GM04504 (cell line): Measurements from ENCODE around the gene HELZ2.

Source experiments
- DNase-seq: peaks from one replicate; pipeline ENCODE4 v3.0.0-alpha.2; 2012; ENCODE audit warnings: low read depth

HELZ2 gene

DNA sequence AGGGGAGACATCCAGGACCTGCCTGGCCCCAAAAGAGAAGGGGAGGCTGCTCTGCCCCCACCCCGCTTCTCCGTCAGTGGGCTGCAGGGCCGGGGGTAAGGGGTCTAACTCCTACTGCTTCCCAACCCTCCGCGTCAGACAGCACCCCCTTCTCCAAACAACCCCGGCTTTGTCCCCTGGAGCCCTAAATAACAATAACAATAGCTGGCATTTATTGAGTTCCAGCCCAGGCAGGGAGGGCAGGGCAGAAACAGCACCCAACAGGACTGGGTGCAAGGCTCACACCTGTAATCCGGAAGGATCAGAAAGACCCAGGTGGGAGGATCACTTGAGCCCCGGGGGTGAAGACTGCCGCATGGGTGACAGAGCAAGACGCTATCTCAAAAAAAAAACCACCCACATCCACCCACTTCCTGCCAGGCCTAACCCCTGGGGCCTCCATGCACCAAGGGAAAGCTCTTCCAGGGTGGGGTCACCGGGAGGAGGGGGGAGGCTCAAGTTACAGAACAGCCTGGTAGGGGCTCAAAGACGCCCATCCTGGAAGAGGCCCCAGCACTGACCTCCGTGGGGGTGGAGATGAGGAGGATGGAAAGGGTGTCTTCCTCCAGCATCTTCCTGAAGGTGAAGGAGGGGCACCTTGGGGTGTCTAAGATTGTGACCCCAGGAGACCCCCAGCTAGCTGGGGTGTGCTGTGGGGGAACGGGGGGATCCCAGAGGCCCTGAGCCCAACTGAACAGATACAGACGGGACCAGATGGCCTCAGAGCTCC is 21.4 kb downstream of the HELZ2 start:
- no peak for DNase-seq

DNA sequence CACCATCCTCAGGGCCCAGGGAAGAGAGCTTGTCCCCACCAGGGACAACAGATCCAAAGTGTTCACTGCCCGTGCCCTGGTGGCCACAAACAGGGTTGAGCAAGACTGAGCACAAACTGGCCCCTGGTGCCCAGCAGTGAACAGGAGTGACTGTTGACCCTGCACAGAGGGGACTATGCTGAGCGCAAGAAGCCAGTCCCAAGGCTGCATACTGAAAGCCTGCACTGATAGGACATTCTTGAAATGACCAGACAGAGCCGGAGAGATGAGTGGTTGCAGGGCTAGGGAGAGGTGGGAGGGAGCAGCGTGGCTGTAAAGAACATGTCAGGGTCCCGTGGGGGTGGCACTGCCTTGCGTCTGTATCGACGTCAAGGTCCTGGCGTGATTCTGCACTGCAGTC is 23.0 kb downstream of the HELZ2 start:
- DNase-seq: no peak

DNA sequence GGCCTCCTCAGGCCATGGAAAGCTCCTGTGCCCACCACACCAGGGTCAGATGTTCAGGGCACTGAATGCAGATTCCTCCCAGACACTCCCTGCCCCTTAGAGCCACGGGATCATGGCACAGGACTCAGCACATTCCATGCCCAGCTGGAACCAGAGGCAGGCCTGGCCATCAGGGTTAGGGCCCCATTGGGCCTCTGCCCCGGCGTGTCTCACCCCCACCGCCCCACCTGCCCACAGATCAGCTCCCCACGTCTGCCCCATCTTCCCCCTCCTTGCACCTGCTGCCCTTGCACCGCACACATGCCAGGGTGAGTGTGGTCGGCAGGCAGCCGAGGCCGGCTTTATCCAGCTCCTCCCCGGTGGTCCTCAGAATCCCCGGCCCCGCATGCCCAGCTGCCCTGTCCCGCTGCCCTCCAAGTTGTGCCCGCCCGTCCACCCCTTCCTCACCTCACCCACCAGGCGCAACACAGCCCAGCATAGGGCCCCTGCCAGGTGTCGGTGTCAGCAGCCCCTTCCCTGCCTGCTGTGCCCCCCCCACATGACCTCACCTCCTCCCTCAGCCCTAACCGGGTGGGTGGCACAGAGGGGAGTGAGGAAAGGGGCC is 24.3 kb downstream of the HELZ2 start:
- DNase-seq: no peak

DNA sequence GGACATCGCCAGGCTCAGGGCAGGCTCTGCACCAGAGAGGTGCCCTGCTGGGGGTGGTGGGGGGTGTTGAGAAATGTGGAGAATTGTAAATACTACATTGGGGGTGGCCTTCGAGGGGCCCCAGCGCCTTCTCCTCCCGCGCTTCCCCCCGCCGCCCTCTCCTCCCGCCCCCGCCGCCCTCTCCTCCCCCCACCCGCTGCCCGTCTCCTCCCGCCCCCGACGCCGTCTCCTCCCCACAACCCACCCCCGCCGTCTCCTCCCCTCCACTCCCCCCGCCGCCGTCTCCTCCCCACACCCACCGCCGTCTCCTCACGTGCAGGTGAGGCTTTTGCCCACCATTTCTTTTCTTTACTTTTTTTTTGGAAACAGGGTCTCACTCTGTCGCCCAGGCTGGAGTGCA is 25.0 kb downstream of the HELZ2 start:
- no peak for DNase-seq

DNA sequence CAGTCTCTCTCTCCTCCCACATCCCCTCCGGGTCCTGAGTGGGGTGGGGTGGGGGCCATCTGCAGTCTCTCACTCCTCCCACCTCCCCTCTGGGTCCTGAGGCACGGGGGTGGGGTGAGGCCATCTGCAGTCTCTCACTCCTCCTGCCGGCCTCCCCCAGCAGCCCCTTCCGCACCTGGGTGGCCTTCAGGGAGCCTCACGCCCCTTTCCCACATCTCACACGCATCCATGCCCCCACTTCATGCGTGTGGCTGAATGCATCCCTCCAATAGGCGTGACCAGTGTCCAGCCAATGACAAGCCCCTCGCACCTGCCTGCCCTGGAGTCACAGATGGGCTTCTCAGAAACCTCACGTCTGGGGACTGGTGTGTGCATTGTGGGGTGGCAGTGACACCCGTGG is 25.5 kb downstream of the HELZ2 start:
- DNase-seq: no peak

DNA sequence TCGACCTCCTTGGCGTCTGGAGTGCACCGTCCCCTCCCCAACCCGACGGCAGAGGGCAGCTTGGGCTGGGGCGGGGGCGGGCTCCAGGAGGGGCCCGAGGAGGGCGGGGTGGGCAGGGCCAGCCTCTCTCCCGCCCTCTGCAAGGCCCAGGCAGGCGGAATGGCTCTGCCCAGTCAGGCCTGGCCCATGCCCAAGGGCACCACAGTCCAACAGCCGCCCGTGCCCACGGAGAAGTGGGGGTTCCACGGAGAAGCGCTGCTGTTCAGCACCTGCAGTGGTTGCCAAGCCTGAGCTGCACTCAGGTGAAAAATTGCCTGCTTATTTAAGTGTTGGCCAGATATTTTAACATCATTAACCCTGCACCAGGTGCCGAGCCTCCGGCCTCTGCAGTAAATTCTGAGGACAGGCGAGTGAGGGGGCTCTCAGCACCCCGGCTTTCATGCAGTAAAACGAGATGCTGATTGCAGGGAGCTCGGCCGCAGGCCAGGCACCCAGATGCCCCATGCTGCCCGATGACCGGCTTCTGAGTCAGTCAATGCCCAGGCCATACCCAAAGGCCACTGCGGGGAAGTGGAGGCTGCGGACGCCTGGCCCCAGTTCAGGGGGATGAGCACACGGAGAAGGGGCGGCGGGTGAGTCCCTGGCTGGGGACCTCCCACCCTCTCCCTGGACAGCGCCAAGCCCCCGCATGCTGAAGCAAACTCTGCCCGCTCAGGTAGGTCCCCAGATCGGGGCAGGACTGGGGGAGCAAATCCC is 26.1 kb downstream of the HELZ2 start, which contains the start of gene SRMS:
SRMS (minus strand) TSS at position 25 of the 756 bp plus-strand sequence. CDS start 286 bp downstream, outside the sequence.
- no peak for DNase-seq

DNA sequence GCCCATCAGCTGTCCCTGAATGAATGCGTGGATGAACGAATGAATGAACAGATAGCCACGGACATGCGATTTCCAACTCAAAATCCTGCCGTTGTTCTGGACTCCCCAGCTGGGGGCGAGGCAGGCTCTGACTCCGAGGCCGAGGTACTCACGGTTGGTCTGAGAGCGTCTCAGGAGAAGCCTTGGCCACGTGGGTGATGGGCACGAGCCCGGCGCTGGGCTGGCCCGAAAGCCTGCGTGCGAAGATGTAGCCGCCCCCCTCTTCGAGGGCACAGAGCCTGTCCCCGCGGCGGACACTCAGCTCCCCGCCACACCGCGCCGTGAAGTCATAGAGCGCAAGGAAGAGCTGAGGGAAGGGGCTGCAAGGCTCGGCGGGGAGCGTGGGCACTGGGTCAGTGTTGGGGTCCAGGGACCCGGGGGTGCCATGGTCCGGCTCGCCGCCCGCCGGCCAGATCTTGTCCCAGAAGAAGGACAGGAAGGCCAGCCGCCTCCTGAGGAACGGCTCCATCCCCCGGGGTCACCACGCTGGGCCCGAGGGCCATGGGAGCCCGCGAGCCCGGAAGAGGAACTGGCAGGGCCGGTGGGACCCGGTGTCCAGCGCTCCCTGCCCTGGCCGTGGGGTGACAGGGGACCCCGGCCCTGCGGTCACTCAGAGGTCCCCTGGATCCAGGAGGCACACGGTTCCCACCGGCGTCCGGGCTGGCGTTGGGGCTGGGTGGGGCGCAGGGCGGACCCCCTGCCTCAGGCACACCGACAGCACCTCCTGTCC is 26.9 kb downstream of the HELZ2 start:
- no peak for DNase-seq

DNA sequence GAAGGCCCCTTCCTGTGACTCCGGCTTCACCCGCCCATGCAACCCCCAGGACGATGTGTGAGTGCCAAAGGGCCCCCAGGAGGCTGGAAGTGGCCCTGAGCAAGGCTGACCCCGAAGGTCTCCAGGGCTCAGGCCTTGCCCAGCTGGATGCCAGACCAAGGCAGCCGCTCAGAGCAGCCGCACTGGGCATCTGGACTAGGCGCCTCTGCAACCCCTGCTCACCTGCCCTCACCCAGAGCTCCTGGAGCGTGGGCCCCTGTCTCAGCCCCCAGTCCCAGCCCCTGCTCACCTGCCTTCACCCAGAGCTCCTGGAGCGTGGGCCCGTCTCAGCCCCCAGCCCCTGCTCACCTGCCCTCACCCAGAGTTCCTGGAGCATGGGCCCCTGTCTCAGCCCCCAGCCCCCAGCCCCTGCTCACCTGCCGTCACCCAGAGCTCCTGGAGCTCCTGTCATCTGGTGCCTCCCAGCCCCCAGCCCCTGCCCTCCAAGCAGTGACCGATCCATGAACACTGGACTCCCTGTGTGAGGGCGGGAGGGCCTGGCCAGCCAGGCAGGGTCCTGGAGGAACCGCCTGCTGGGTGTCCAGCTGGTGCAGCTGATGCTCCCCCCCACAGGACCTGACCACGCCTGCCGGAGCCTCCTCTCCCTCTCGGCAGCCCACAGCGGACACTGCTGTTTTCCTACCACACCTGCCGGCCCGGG is 27.6 kb downstream of the HELZ2 start:
- no peak for DNase-seq

DNA sequence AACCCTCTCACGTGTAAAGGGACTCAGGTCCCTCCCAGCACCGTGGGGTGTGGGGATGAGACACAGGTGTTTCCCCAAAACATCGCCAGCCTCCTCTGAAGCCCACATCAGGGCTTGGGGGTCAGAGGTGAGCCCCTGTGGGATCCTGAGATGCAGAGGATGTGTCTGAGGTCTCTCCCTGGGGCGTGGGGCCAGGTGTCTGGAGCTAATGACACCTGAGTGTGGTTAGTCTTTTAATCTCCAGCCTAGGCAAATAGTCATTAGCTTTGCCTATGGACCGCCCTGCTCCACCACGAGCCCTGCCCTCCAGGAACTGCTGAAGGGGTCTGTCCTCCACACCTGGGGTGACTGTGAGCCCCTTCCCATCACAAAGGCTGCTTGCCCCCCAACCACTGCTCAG is 28.2 kb downstream of the HELZ2 start:
- DNase-seq: no peak

DNA sequence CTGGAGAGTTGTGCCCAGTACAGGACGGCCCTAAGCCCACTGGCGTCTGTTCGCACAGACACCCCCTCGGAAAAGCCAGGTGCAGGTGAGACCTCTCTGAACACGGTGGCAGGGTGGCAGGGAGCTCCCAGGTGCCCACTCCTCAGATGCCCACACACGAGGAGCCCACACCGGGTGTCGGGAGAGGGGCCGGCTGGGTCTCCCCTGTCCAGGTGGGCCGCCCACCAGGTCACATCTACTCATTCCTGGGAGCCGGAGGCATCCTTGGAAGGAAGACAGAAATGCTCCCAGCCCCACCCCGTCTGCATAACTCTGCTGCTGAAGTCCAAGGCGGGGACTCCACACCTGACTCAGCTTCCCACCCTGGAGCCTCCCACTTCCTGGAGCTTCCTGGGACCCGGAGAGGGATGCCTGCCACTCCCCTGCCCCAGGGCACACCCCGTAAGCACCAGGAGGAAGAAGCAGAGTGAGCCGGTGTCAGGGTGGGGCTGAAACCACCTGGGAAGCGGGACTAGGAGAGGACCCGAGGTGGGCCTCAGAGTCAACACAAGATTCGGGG is 29.0 kb downstream of the HELZ2 start:
- no peak for DNase-seq

DNA sequence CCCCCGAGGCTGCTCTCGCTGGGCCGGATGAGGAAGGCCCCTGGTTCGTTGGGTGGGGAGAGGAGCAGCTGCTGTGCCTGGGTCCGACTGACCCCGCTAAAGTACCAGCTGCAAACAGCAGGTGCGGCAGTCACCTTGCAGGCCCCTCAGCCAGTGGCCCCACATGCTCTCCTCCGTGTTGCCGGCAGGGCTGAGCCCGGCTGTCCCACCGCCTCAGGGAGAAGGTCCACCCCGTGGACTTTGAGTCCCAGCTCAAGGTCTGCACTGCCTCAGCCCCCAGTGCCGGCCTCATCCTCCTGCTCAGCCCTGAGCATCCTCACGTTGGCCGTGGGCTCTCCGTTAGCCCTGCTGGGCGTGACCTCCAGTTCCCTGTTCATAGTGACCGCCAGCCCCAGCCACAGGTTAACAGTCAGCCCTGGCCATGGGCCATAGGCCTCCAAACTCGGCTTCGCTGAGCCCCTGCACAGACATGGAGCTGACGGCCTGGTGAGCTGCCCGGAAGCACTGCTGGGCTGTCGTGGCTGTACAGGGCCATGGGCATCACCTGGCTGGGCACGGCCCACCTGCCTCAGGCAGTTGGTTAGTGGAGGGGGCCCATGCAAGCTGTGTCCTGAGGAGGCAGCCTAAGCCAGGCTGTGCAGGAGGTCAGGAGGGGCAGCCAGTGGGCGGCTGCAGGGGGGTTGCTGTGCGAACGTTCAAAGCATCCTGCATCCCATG is 29.6 kb downstream of the HELZ2 start:
- no peak for DNase-seq

DNA sequence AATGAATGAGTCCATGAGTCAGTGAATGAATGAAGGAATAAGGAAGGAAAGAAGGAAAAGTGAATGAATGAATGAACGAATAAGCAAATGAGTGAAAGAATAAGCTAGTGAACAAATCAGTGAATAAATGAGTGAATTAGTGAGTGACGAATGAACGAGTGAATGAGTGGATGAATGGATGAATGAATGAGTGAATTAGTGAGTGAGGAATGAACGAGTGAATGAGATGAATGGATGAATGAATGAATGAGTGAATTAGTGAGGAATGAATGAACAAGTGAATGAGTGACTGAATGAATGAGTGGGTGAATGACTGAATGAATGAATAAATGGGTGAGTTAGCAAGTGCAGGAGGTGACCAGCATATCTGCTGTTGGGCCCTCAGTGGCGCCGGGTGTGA is 30.3 kb downstream of the HELZ2 start:
- no peak for DNase-seq

DNA sequence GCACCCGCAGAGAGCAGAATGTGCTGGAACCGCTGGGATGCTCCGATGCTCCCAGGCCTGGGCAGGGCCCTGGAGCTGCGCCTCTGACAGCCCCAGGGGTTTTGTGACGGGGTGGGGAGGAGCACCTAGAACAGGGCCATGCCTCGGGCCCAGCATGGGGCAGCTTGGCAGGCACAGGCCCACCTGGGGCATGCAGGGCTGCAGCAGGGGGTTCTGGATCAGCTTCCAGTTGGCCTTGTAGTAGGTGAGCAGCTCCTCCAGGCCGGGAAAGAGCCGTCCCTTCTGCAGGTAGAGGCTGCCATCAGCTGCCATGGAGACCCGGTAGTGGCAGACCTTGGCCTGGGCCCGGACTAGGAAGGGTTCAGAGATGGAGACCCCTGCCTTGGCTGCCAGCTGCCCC is 30.9 kb downstream of the HELZ2 start:
- DNase-seq: no peak

DNA sequence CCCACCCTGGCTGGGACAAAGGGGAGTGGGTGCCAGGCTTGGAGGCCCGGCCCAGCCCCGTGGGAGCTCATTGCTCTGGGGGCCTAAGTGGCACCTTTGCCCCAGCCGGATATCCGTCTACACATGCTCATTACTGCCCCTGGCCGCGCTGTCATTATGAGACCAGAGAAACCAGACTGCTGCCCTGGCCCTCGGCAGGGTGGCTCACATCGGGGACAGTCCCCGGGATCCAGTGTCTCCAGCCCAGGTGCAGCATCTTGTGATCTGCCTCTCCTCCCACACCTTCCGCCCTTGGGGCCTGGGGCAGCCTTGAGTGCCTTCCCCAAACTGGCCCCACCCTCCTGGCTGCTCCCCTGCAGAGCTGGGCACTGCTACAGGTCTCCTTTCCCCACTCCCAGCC is 31.3 kb downstream of the HELZ2 start:
- no peak for DNase-seq

DNA sequence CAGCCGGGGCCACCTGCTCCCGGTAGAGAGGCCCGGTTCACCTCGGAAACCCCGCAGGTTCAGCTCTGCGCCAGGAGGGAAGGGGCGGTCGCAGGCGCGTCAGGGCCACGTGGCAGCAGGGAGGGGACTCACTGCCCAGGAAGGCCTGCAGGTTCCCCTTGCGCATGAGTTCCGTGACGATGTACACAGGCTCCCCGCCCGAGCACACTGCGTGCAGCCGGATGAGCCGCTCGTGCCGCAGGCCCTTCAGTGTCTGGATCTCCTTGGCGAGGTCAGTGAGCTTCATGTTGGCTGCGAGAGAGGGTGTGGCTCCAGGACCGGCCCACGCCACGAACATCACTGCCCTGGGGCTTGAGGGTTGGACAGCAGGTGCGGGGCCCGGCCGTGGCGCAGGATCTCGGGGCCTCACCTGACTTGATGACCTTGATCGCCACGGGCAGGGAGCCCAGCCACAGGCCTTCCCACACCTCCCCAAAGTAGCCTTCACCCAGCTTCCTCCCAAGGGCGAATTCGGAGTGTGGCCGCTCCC is 31.9 kb downstream of the HELZ2 start:
- DNase-seq: no peak

DNA sequence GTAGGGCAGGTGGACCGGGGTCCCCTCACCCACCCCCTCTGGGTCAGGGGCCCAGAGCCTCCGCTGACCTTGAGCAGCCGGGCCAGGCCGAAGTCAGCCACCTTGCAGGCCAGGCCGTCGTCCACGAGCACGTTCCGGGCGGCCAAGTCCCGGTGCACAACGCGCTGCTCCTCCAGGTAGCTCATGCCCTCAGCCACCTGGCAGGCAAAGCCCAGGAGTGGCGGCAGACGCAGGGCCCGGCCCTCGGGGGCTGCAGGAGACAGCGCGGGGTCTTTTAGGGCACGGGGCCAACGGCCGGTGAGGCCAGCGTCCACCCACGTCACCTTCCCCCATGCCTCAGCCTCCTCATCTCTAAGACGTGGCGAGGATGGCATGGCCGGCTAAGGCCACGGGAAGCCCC is 32.7 kb downstream of the HELZ2 start:
- DNase-seq: no peak

DNA sequence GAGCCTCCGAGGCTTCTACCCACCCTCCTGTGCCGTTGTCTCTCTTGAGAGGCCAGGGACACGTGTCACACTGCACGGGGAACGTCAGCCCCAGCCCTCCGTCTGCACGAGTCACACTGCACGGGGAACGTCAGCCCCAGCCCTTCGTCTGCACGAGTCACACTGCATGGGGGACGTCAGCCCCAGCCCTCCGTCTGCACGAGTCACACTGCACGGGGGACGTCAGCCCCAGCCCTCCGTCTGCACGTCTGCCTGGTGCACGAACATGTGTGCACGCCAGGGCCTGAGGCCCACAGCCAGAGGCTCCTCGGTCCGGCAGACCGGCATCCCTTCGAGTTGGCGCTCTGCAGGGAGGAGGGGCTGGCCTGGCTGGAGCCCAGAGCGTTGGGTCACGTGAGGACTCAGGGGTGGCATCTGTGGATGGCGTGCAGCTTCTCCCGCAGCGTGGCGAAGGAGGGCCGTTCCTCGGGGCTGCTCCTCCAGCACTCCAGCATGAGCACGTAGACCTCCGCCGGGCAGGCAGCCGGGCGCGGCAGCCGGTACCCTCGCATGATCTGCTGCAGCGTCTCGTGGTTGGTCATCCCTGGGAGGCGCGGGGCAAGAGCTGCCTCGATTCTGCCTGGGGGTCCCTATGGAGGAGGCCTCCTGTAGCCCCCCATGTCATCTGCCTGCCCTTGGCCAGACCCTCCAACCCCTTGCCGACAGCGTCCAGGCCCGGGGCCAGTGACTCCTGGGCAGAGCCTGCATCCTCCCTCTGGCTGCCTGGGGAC is 33.4 kb downstream of the HELZ2 start:
- peak; percentile 26 for DNase-seq

DNA sequence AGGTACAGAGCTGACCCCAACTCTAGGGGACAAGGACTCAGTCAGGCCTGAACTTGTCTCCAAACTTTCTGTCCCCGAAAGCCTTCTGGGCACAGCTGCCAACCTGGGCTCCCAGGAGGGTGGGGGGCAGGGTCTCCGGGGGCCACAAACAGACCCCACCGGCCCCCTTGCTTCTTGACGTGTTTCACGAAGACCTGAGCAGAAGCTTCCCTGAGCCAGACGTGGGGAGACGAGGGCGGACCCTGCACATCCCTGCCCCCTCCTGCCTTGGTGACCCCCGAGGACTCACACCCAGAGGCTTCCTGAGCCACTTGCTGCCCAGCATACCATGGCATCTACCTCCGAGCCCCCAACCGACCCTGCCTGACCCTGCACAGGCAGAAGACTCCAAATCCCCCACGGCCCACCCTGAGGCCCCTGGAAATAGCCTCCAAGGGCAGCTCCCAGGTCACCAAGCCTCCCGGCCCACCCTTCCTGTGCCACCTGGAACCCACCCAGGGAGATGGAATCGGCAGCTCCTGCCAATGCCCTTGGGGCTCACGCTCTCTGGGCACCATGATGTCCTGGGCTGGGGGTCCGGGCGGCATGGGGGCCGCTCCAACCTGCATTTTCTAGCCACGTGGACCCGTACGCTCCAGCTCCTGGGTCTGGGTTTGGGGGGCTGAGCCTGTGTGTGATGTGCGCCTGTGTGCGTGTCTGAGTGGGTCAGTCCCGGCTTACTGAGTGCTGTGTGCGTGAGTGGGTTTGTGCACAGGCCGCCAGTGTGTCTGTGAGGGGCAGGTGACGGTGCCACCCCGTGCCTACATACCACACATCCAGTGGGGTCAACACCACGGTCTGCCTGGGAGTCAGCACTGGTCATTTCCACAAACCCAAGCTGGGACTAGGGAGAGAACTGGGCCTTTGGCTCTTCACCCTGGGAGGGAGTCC is 34.3 kb downstream of the HELZ2 start:
- no peak for DNase-seq

DNA sequence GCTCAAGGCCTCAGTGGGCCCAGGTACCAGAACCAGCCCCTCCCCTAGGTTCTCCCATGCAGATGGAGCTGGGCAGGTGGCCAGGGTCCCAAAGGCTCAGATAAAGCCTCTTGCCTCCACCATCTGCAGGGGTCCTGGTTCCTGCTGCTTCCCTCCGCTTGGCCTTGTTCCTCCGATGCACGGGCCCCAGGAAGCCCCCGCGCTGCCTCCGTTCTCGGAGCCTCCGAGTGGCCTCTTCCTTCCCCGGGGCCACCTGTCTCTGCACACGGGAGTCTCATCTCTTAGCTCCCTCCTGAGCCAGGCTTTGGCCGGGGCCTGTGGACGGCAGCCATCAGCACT is 35.0 kb downstream of the HELZ2 start:
- DNase-seq: no peak
